AG10803 (cell line): ENCODE results near the gene SP140.

Experiments
- DNase-seq: peaks from one replicate; pipeline ENCODE4 v3.0.0; 2010; ENCODE audit warnings: low read depth
- H3K4me3 ChIP-seq: 2 replicates; pipeline ENCODE4 v1.5.1; 2011; ENCODE audit warnings: mild to moderate bottlenecking, low read length, control low read depth
- TF ChIP-seq, protein P1 (sequence below): conservative IDR thresholded peaks from 2 replicates; pipeline ENCODE4 v1.5.1; 2011; ENCODE audit warnings: mild to moderate bottlenecking, low read length, control low read depth, inconsistent platforms

SP140 gene

DNA sequence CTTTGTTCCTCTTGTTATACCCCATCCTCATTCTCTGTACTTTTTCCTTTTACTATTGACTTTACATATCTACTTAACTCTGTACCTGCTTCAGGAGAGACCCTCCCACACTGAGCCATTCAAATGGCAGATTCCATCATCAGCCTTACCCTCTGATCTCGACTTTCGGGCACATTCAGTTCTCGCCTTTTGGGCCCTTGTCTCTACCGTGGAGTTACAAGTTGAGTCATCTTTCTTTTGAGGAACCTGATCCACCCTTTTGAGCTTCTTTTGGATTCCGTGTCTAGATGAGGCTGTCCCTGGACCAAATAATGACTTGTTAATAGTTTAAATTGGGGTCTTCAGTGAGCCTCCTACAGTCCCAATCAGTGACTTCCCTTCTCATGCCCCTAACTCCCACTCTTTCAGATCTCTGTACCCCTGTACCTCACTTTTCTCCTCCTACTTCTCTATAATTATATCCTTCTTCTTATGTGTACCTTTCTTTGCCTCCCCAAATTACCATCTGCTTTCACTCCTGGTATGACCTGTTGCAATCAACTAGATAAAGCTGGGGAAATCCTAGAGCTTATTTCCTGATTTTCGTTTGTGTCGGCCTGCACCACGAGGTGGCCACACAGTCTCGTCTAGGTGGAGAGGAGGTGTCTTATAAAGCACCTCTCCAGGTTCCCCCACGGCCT is 23.0 kb upstream of the SP140 start:
- TF ChIP-seq, protein P1, sequence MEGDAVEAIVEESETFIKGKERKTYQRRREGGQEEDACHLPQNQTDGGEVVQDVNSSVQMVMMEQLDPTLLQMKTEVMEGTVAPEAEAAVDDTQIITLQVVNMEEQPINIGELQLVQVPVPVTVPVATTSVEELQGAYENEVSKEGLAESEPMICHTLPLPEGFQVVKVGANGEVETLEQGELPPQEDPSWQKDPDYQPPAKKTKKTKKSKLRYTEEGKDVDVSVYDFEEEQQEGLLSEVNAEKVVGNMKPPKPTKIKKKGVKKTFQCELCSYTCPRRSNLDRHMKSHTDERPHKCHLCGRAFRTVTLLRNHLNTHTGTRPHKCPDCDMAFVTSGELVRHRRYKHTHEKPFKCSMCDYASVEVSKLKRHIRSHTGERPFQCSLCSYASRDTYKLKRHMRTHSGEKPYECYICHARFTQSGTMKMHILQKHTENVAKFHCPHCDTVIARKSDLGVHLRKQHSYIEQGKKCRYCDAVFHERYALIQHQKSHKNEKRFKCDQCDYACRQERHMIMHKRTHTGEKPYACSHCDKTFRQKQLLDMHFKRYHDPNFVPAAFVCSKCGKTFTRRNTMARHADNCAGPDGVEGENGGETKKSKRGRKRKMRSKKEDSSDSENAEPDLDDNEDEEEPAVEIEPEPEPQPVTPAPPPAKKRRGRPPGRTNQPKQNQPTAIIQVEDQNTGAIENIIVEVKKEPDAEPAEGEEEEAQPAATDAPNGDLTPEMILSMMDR = no peak
- H3K4me3 ChIP-seq = no peak overlapping the region
- DNase-seq = no peak

DNA sequence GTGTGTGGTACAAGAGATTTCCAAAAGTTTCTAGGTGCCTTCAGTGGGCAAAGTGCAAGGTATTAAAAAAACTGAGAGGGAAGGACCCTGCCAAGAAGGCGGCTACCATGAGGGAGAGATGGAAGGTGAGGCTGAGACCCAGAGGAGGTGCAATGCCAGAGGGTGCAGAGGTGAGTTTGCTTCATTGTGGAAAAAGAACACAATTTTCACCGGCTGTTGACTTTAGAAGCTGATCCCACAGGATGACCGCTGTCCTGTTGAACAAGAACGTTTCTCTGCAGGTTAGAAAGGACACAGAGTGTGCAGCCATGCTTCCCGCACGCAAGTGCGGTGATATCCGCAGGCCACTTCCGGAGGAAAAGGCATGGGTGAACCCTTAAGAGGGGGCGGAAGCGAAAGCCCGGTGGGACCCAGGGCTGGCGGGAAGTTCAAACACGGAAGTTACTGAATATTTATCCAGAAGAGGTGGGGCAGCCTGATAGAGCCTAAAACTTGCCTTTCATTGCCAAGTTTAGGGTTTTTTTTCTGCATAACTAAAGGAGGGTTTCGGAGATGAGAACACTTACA is 22.3 kb upstream of the SP140 start:
- DNase-seq = no peak
- H3K4me3 ChIP-seq = no peak overlapping the region
- TF ChIP-seq, protein P1 = no peak

DNA sequence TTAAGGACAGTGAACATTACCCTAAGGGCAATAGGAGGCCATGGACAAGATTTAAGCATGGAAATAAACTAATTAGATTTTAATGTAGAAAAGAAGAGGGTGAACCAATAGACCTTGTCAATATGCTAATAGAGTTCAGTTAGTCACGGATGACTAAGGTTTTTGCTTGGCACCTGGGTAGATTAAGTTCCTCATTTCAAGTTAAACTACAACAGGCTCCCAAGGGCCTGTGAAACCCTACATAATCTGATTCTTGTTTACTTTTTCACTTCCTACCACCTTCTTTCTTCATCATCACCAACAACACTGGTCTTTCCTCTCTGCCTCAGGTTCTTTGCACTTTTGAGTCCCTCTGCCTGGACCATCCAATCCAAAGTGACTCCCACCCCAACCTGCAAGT is 20.5 kb upstream of the SP140 start:
- TF ChIP-seq, protein P1 = no peak
- no peak for DNase-seq
- no peak overlapping the region for H3K4me3 ChIP-seq

DNA sequence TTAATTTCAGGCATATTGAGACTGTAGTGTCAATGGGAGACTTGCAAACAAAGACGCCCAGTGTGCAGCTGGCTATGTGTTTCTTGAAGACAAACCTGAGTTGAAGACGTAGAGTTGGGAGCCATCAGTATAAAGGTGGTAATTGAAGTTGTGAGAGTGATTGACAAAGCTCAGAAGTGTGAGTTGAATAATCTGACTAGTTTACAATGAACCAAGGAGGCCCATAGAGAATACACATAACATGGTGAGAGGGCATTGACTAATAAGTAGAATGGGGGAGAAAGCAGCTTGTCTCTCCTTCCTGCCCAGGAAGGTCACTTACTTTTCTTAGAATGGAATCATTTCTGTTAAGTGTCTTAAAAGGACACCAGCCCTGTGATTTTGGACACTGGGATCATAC is 19.8 kb upstream of the SP140 start:
- H3K4me3 ChIP-seq = no peak overlapping the region
- TF ChIP-seq, protein P1 = no peak
- DNase-seq = no peak

DNA sequence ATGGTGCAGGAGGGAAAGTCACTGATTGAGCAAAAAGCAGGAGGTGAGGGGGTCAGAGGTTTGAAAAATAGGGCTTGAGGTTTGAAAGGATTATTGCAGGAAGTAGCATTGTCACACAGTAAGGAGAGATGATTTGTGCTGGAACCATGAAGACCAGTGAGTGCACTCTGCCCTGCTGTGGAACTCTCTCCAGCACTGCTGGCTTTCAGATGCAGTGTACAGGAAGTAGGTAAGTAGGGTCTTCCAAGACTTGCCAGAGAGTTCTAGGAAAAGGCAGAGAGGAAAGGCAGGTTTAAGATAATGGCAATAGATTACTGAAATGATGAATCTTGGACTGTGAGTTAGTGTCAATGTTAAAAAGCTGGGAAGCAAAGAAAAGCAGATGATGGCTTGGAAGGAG is 17.0 kb upstream of the SP140 start:
- no peak overlapping the region for H3K4me3 ChIP-seq
- DNase-seq = no peak
- TF ChIP-seq, protein P1 = no peak

DNA sequence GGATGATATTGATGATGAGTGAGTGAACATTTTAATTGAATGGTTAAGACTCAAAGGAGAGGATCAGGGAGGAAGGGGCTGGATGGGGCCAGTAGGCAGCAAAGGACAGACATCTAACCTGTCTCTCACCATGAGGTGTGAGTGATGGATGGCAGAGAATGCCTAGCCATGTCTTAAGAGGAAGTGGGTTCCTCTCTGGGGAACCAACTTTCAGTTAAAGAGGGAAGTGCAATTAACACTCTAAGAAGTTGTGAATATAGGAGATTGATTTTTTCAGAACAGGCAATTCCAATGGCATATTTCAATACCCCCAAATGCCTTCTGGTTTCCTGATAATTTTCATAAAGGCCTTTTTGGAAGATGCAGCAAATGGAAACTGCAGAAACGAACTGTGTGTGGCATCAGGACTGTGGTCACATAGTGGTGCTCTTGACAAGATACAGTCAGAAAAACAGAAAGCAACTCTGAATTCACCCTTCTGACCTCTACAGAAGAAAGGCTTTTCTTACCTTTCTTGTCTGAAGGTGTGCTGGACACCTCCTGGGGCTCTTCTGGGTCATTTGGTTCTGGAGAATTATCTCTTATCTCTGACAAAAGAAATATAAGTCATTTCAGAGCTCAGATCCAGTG is 16.0 kb upstream of the SP140 start:
- no peak for DNase-seq
- no peak overlapping the region for H3K4me3 ChIP-seq
- TF ChIP-seq, protein P1 = no peak

DNA sequence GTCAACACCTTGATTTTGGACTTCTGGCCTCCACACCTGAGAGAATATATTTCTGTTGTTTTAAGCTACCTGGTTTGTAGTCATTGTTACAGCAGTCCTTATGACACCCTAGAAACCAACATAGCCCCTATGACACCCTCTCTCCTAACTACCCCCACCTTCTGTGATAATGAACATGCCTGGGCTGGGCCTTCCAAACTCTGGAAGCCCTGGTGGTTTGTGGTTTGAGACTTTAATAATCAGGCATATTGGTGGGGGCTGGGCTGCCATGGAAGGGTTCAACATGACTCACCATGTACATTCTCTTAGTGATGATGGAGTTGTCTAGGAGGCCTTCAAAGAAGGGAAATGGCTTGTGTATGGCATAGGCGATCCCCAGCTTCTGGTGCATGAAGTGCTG is 9.0 kb upstream of the SP140 start:
- no peak for DNase-seq

More for the DNA sequence above, 9.0 kb upstream of the SP140 start:
- H3K4me3 ChIP-seq = no peak overlapping the region
- TF ChIP-seq, protein P1 = no peak
